HG03135 (cell line): ENCODE measurements around the gene MEGF8.

Experiments
- ATAC-seq: cut with Tn5 transposase; IDR thresholded peaks from one replicate; pipeline ENCODE4 v1.9.1; 2021; ENCODE audit warnings: mild to moderate bottlenecking, moderate library complexity; ENCODE audit not compliant: unreplicated experiment

MEGF8 gene

GRCh38 chr19:42352301-42353259, 27.1 kb downstream of the MEGF8 start:
- ATAC-seq: no peak

- ATAC-seq: no peak
Observed at GRCh38 chr19:42353341-42354015, 28.0 kb downstream of the MEGF8 start.

GRCh38 chr19:42355896-42356295, 30.5 kb downstream of the MEGF8 start:
- ATAC-seq: no peak

- no peak for ATAC-seq
Observed at GRCh38 chr19:42356686-42357085, 31.3 kb downstream of the MEGF8 start.

GRCh38 chr19:42357290-42357689, 31.9 kb downstream of the MEGF8 start:
- no peak for ATAC-seq

- no peak for ATAC-seq
Observed at GRCh38 chr19:42360787-42361544, 35.5 kb downstream of the MEGF8 start.

- ATAC-seq: no peak
Observed at GRCh38 chr19:42361545-42361910, 36.1 kb downstream of the MEGF8 start.

GRCh38 chr19:42362342-42362741, 36.9 kb downstream of the MEGF8 start:
- ATAC-seq: no peak

- ATAC-seq: no peak
Observed at GRCh38 chr19:42362891-42363440, 37.5 kb downstream of the MEGF8 start.

GRCh38 chr19:42363614-42364346, 38.3 kb downstream of the MEGF8 start:
- no peak for ATAC-seq

GRCh38 chr19:42366673-42367072, 41.2 kb downstream of the MEGF8 start:
- ATAC-seq: no peak

GRCh38 chr19:42367929-42368328, 42.5 kb downstream of the MEGF8 start:
- ATAC-seq: no peak

- ATAC-seq: no peak
Observed at GRCh38 chr19:42368360-42368759, 42.9 kb downstream of the MEGF8 start.

- ATAC-seq: no peak
Observed at GRCh38 chr19:42368765-42369164, 43.3 kb downstream of the MEGF8 start.

GRCh38 chr19:42369433-42370067, 44.1 kb downstream of the MEGF8 start:
- ATAC-seq: no peak

GRCh38 chr19:42370068-42370520, 44.7 kb downstream of the MEGF8 start:
- ATAC-seq: no peak

- no peak for ATAC-seq
Observed at GRCh38 chr19:42370626-42371175, 45.3 kb downstream of the MEGF8 start.

GRCh38 chr19:42374826-42375376, 49.5 kb downstream of the MEGF8 start:
- ATAC-seq: no peak
